HG03565 (cell line): ENCODE results near the gene TRNT1.

Source experiments
- ATAC-seq: cut with Tn5 transposase; IDR thresholded peaks from one replicate; pipeline ENCODE4 v1.9.1; 2021; ENCODE audit warnings: mild to moderate bottlenecking, moderate library complexity; ENCODE audit not compliant: unreplicated experiment

Gene TRNT1

DNA sequence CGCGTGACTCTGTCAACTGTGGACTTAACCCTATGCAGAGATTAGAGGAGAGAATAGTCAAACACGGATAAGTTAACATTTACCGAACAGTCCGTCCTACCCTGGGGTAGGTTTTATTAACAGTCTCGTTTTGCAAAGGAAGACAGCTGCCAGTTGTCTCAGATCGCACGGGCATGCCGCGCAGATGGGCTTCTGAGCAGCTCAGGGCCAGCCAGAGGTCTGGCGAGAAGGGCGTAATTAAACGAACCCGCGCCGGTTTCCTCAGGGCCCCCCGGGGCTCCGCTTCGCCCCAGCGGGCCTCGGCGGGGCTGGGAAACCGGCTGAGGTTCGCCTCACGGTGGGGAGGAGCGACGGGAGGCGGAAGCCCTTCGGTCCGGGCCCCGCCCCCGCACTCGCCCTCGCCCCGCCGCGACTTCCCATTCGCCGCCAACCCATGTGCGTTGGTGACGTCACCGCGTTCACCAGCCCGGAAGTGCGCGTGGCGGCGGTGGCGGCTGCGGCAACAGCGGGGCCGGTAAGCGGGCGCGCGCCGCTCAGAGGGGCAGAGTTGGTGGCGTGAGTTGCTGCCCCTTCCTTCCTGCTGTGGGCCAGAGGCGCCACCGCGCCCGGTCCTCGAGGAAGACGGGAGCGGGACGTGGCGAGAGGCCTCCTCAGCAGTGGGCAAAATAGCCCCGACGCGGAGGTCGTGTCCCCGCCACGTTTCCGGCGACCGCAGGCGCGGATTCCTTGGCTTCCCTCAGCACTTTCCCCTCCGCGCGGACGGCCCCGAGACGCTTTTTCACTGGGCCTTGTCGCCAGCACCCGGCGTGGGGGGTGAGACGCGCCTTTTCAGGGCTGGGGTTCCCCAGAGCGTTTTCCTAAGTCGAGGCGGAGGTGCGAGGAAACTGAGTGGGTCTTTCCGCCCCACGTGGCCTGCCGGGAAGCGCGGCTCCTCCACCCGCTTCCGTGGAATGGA, at the start of gene TRNT1:
TSS of gene TRNT1 (plus strand) at position 464 of the 955 bp plus-strand sequence. CDS start 2,101 bp downstream, outside the sequence.
- peak; percentile 86 for ATAC-seq

- no peak for ATAC-seq
Observed at GRCh38 chr3:3080309-3080708, 46.4 kb upstream of the TRNT1 start.

DNA sequence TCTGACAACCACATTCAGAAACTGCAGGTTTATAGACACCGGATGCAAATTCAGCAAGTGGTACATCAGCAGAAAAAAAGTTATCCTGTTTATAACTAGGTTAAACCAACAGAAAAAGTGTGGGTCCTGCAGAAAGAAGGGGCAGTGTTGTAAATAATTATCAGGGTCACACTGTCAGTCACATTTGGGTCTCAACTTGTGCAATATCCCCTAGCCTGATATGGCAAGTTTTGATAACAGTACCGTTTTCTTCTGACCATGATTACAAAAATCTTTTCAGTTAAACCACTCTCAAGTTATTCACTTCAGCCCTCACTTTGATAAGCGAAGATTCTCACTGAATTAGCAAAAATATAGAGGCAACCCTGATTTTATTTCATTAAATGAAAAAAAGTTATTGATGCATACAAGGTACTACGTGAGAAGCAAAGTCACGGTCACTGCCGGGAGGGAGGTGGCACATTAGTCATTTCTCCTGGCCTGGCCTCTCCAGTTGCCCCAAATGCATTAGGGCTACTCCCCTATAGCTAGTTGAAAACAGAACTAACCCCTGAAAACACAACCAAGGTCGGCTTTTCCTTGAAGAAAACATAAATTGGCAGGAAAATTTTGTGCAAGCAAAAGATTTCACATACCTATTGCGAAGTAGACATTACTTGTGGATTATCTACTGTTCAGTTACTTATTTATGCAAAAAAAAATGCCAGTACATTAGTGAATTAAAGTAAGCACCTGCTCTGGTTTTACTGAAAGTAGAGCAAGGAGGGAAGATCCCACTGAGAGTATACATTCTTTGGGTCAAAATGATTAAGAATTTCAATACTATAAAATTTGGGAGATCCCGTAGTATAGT, 45.1 kb upstream of the TRNT1 start:
- ATAC-seq: peak; percentile 26

GRCh38 chr3:3082234-3082924, 44.4 kb upstream of the TRNT1 start:
- ATAC-seq: peak; percentile 55

DNA sequence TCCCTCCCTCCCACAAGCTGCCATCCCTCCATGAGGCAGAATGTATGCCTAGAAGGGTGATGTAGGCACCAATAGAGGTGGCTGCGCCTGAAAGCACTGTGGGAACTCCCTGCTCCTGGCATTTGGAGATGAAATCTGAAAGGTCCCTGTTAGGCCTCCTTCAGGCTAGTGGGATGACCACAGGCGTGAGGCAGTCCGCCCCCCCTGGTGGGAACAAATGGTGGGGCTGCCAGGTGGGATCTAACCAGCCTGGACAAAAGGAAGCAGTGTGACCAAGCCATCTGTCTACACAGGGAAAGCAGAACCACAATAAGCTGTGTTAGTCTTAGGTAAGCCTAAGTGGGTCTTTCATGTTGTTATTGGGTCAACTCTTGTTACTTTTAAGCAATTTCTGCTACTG, 41.9 kb upstream of the TRNT1 start:
- ATAC-seq: no peak

DNA sequence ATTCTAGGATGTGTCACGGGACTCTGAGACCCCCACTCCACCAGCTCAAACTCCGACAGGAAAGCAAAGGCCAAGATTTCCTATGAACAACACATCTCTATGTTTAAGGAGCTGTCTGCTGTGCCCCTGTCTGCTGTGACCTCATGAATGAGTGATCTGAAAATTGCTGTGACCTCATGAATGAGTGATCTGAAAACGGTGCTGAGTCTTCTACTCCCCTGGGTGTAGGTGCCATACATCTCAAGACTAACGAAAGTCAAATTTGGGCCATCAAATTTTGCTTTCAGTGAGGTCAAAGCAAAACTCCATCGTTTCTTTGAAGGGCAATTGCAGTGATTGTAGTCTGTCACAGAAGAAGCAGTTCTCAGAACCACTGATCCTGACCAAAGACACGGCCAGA, 41.0 kb upstream of the TRNT1 start:
- peak; percentile 22 for ATAC-seq

GRCh38 chr3:3086239-3086638, 40.5 kb upstream of the TRNT1 start:
- ATAC-seq: no peak

DNA sequence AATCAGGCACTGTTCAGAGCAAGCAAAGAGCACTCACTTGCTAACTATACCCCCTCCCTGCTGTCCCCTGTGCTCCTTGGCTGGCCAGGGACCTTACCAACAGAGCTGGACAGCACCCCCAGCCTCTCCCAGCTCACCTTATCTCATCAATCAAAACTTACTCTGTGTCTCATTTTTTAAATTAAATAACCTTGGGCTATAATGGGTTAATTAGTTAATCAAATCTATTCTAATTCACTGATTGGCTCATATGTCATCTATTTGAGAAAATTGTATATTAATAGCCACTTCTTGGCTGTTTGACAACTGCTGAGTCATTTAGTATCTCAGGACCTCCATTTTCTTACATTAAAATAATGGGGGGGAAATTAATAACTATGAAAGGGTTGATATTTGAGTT, 39.5 kb upstream of the TRNT1 start:
- no peak for ATAC-seq

GRCh38 chr3:3087716-3088465, 38.8 kb upstream of the TRNT1 start:
- no peak for ATAC-seq

- ATAC-seq: peak; percentile 99
Observed at GRCh38 chr3:3089017-3089416, 37.7 kb upstream of the TRNT1 start.

DNA sequence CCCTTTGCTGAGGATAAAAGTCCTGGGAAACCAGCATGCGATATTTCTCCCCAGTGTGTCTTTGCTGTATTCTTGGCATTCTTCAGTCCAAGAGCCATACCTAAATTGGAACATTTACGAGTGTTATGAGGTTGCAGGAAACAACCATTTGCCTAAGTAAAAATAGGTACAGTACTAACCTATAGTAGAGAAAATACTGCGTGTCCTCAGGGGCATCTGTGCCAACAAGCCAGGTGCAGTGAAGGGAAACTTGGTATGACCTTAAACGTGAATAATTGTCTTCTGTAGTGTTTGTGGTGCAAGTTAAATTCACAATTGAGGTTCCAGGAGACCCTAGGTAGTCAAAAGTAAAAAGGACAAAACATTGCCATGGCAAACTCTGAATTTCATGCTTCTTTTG, 28.8 kb upstream of the TRNT1 start:
- no peak for ATAC-seq

DNA sequence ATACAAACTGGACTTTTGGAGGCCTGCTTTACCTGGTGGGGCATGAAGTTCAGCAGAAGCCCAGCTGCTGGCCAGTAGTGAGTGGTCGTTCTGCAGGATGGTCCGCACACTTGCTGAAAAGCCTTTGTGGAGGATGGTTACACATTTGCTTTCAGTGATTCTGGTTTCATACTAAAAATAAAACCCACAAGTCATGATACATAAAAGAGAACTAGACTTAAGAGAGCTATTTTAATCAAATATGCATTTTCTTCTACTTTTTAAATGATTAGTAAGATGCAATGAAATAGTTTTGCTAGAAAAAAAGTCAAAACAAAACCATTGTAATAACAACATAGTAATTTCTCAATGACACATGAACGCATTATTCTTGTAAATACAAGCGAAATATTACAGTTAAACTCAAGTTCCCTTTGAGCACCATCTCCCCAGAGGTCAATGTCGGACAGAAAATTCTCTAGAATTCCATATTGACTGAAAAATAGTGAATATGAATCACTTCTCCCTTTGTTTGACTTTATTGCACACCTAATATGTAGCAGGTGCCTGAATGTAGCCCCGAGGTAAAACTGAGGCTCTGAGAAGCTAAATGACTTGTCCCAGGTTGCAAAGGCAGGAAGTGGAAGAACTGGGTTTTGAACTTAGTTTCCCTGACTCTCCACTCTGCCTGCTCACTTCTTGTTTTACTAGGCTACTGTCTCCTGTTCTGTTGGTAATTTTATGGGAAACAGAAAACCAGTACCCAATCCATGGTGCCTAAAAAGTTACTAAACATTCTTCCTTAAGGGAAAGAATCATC, 24.9 kb upstream of the TRNT1 start:
- peak; percentile 80 for ATAC-seq

- ATAC-seq: no peak
Observed at GRCh38 chr3:3102751-3103150, 24.0 kb upstream of the TRNT1 start.

- ATAC-seq: no peak
Observed at GRCh38 chr3:3105246-3105645, 21.5 kb upstream of the TRNT1 start.

- no peak for ATAC-seq
Observed at GRCh38 chr3:3105815-3106214, 20.9 kb upstream of the TRNT1 start.

- no peak for ATAC-seq
Observed at GRCh38 chr3:3107181-3107580, 19.6 kb upstream of the TRNT1 start.

GRCh38 chr3:3107858-3108257, 18.9 kb upstream of the TRNT1 start:
- no peak for ATAC-seq

GRCh38 chr3:3109407-3110298, 17.1 kb upstream of the TRNT1 start:
- ATAC-seq: peak; percentile 77

DNA sequence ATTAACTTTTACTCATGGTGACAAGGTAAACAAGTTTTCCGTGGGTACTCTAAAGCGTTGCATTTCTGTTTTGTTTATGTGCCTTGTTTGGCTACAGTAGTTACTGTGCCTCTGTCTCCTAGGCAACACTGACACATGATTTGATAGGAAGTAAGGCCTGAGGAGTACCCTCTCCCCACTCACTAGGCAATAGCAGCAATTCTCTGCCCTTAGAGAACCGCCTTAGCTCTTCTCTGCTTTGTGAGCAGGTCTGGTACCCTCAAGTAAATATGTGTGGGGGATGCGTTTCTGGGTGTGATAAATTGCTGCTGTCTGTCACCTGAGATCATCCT, 16.5 kb upstream of the TRNT1 start, which contains the start of gene IL5RA:
TSS of gene IL5RA (minus strand) at position 76 of the 332 bp plus-strand sequence. CDS start 5,390 bp downstream, outside the sequence.
- peak; percentile 59 for ATAC-seq
